Activated CD8-positive, alpha-beta T cell treated with anti-CD3 and anti-CD28 coated beads for 36 hours (primary cell): Measurements from ENCODE around the gene SRMS. TPM values are rescaled to one million over a fixed set of nuclear protein-coding genes. Genes with fewer than 3 reads are reported as not detected.
A peak's percentile ranks its signal among the peaks of the same experiment; 100 is the strongest.
"Not testable (repeated sequence)": the region's sequence is repeated elsewhere in the genome, so short reads cannot be mapped to it uniquely, and the experiment has no call there.

Experiments
- ATAC-seq: fragments of 200-7000 bp; cut with Tn5 transposase; one replicate; pipeline ENCODE4 v1.10.0; 2021; ENCODE audit warnings: mild to moderate bottlenecking, moderate library complexity
- CTCF ChIA-PET: fragments of 350-600 bp; sonication (Branson Sonifier 250); formaldehyde crosslinking; loops from one replicate; lab custom pipeline; 2021; ENCODE audit warnings: antibody characterized with exemption; lab: Charles Lee
- POLR2A ChIA-PET: fragments of 350-600 bp; sonication (Branson Sonifier 250); formaldehyde crosslinking; loops from one replicate; lab custom pipeline; 2021; ENCODE audit warnings: antibody characterized with exemption; lab: Charles Lee
- DNase-seq: peaks from one replicate; pipeline ENCODE4 v3.0.0-alpha.2; 2020
- H3K27ac Mint-ChIP-seq: one replicate; pipeline ENCODE4 v1.8.0; 2021; ENCODE audit warnings: mild to moderate bottlenecking, mixed read lengths
- H3K27me3 Mint-ChIP-seq: one replicate; pipeline ENCODE4 v1.8.0; 2021; ENCODE audit warnings: mixed read lengths
- H3K36me3 Mint-ChIP-seq: one replicate; pipeline ENCODE4 v1.8.0; 2021; ENCODE audit warnings: low read depth, mixed read lengths
- H3K4me1 Mint-ChIP-seq: one replicate; pipeline ENCODE4 v1.8.0; 2021; ENCODE audit warnings: low read depth, mixed read lengths
- H3K4me3 Mint-ChIP-seq: one replicate; pipeline ENCODE4 v1.8.0; 2021; ENCODE audit warnings: mild to moderate bottlenecking, moderate library complexity, mixed read lengths
- H3K9me3 Mint-ChIP-seq: one replicate; pipeline ENCODE4 v1.8.0; 2021; ENCODE audit warnings: mixed read lengths
- intact Hi-C: fragments of 100-400 bp; cut with micrococcal nuclease; formaldehyde crosslinking; loops from one replicate; pipeline ENCODE4 v1.10.0; 2022
- total RNA-seq, 2 experiments: library from RNA; stranded (reverse); gene quantifications; one replicate each; pipeline ENCODE4 v1.2.3, GENCODE V29; 2021
- TF ChIP-seq, protein P1 (sequence below): fragments of 200-600 bp; IDR thresholded peaks from one replicate; pipeline ENCODE4 v1.8.0; 2022; ENCODE audit warnings: antibody characterized with exemption, mild to moderate bottlenecking

Gene SRMS
- total RNA-seq, 2 experiments from 2014 or later, result not detected

DNA sequence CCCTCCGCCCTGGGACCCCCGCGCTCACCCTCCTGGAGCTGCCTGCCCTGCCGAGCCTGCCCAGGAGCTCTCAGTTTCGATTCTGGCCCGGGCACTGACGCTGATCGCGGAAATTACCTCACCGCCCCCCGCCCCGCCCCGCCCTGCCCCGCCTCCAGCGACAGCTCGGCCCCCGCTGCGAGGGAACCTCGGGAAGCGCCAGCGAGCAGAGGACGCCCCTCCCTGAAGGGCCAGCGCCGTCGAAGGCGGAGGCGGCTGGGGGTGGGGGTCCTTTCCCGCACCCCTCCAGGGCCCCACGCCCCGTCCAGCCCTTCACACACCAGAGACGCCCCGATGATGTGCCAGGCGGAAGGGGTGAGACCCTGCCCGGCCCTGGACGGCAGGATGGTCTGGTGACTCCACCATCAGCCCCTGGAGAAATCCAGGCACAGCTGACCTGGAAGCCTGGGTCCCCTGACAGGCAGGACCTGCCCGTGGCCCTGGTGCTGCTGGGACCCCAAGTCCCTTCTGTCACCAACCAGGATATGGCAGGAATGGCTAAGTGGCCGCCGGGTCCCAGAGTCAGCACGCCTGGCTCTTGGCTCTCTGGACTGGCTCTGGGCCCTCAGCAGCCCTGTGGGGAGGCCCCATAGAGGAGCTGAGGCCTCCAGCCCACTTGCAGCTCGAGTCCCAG, 26.7 kb upstream of the SRMS start, which contains the start of gene HELZ2:
HELZ2 (minus strand) TSS at position 84 of the 673 bp plus-strand sequence. CDS start 1,854 bp downstream, outside the sequence.
- peak within 1 kb of the TSS; percentile 25 for H3K27ac Mint-ChIP-seq
- H3K4me1 Mint-ChIP-seq, result peaks cover under 1% of the 10 kb centered on the region
- no peaks in the 10 kb centered on the region for H3K9me3 Mint-ChIP-seq
- peaks cover 5% of the 10 kb centered on the region for H3K27me3 Mint-ChIP-seq
- TF ChIP-seq, protein P1, sequence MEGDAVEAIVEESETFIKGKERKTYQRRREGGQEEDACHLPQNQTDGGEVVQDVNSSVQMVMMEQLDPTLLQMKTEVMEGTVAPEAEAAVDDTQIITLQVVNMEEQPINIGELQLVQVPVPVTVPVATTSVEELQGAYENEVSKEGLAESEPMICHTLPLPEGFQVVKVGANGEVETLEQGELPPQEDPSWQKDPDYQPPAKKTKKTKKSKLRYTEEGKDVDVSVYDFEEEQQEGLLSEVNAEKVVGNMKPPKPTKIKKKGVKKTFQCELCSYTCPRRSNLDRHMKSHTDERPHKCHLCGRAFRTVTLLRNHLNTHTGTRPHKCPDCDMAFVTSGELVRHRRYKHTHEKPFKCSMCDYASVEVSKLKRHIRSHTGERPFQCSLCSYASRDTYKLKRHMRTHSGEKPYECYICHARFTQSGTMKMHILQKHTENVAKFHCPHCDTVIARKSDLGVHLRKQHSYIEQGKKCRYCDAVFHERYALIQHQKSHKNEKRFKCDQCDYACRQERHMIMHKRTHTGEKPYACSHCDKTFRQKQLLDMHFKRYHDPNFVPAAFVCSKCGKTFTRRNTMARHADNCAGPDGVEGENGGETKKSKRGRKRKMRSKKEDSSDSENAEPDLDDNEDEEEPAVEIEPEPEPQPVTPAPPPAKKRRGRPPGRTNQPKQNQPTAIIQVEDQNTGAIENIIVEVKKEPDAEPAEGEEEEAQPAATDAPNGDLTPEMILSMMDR, result no peak
- ChIA-PET CTCF (interaction anchor here (1.3 to 1.6 kb wide), 2 partner anchors 36 to 37 kb away, joined by 5 to 6 read pairs; partner anchors contain the start of gene PTK6), POLR2A (interaction anchor here (0.7 to 1.3 kb wide), 3 partner anchors 16 to 83 kb away, joined by 3 to 4 read pairs (median 3); partner anchors contain the start of gene RTEL1)
- ATAC-seq (peak; percentile 88), DNase-seq (peak; percentile 77)
- no peaks in the 10 kb centered on the region for H3K36me3 Mint-ChIP-seq
- peak within 1 kb of the TSS; percentile 66 for H3K4me3 Mint-ChIP-seq
- intact Hi-C loops, result no loop called here

DNA sequence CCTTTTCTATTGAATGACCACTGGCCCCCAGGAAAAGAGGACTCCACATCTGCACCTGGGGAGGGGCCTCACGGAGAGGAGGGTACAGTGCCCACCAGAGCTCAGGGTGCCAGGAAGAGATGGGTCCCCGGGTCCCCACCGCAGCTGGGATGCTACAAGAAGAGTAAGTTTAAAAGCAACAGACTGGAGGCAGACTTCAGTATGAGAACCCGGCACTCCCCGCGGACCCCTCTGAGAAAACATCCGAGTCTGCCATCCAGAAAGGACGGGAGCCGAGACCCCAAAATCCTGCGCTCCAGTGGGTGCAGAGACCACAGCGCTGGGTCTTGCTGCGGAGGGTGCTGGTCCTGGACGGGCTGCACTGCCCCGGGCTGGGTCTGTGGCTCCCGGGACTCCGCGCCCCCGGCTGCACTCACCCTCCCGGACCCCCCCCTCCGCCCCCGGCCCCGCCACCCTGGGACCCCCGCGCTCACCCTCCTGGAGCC, 26.1 kb upstream of the SRMS start:
- H3K9me3 Mint-ChIP-seq, result no peaks in the 10 kb centered on the region
- ChIA-PET POLR2A (interaction anchor here (0.7 to 1.1 kb wide), 3 partner anchors 16 to 84 kb away, joined by 3 read pairs; partner anchors contain the start of gene RTEL1), CTCF (interaction anchor here (1.6 kb wide), 1 partner anchor 36 kb away, joined by 6 read pairs; the partner anchor contains the start of gene PTK6)
- peaks cover 5% of the 10 kb centered on the region for H3K4me1 Mint-ChIP-seq
- H3K27me3 Mint-ChIP-seq, result peaks cover 5% of the 10 kb centered on the region
- ATAC-seq (peak; percentile 23), DNase-seq (no peak)
- H3K4me3 Mint-ChIP-seq, result peak overlapping the region; percentile 66
- intact Hi-C loops, result no loop called here
- peak overlapping the region; percentile 25 for H3K27ac Mint-ChIP-seq
- no peaks in the 10 kb centered on the region for H3K36me3 Mint-ChIP-seq
- TF ChIP-seq, protein P1, result no peak

DNA sequence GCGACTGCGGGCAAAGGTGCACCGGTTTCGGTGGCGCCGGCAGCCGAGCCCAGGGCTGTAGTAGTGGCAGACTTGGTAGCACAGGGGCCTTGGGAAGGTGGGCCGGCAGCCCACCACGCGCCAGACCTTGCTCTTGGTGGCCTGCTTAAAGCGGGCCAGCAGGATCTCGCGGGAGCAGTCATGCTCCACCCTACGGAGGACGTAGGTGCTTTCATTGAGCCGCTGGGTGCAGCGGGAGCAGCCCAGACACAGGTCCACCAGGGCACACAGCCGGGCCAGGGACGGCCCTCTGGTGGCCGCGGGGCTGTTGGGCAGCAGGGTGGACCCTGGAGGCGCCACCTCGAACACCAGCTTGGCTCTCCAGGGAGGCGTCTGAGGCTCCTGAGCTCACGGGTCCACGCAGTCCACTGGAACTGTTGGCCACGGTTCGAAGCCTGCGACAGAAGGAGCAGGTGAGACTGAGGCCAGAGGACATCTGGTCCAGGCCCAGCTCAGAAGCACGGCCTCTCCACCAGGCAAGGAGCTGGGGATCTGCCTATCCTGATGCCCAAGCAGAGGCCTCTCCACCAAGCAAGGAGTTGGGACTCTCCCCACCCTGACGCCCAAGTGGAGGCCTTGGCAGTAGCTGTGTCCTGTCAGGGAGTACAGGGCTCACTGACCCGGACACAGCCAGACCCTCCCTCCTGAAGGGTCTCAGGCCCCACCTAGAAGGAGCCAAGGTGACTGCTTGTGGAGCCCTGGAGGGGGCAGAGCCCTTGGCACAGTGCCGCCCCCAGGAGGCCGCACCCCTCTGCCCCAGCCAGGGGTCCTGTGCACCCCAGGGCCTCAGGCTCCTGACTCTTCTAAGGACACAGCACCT, 25.5 kb upstream of the SRMS start:
- POLR2A ChIA-PET, result interaction anchor here (0.8 to 1.1 kb wide), 3 partner anchors 36 to 85 kb away, joined by 3 read pairs; partner anchors contain the start of genes PTK6 and RTEL1
- Mint-ChIP-seq H3K9me3 (no peaks in the 10 kb centered on the region), H3K27me3 (peaks cover 3% of the 10 kb centered on the region), H3K4me3 (peak overlapping the region; percentile 66), H3K4me1 (peaks cover 10% of the 10 kb centered on the region), H3K27ac (no peak overlapping the region), H3K36me3 (no peaks in the 10 kb centered on the region)
- DNase-seq (no peak), ATAC-seq (no peak)
- intact Hi-C loops, result no loop called here
- TF ChIP-seq, protein P1, result no peak
- CTCF ChIA-PET, result interaction anchor here (1.6 kb wide), 1 partner anchor 36 kb away, joined by 6 read pairs; the partner anchor contains the start of gene PTK6

DNA sequence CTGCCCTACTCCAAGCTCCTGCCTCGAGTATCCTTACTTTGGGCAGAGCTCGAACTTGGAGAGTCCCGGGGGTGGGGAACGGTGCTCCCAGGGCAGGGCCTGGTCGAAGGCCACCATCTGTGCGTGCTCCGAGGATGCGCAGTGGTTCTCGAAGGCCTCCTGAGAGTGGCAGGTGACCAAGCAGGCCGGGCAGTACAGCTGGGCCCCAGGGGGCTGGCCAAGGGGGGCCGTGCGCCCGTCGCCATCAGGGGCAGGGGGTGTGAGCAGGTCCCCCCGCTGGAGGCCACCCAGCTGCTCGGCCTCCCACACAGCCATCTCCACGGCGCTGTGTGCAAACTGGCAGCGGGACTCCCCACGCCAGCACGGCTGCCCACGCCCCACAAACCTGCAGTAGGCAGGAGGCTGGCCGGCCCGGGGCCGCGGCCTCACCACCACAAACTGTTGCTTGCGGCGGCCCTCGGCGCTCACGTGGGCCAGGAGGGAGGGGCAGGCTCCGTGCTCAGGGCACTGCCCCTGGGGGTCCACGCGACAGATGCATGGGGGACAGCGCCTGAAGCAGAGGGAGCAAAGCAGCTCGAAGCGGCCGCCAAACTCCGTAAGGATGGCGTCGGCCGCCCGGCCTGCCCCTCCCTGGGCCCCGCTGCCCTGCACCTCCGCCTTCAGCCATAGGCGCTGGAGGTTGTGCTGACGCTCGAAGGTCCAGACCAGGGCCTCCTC, 24.7 kb upstream of the SRMS start:
- H3K36me3 Mint-ChIP-seq, result no peaks in the 10 kb centered on the region
- no peak for ATAC-seq
- no peak overlapping the region for H3K27ac Mint-ChIP-seq
- H3K4me1 Mint-ChIP-seq, result peaks cover 17% of the 10 kb centered on the region
- H3K9me3 Mint-ChIP-seq, result no peaks in the 10 kb centered on the region
- peaks cover 3% of the 10 kb centered on the region for H3K27me3 Mint-ChIP-seq
- no peak overlapping the region for H3K4me3 Mint-ChIP-seq
- ChIA-PET CTCF (interaction anchor here (1.0 to 1.6 kb wide), 2 partner anchors 9 to 35 kb away, joined by 3 to 6 read pairs; partner anchors contain the start of gene PTK6), POLR2A (interaction anchor here (0.8 to 1.1 kb wide), 2 partner anchors 35 to 123 kb away, joined by 3 read pairs; partner anchors contain the start of gene PTK6)
- intact Hi-C loops, result no loop called here
- TF ChIP-seq, protein P1, result no peak
- DNase-seq, result no peak

DNA sequence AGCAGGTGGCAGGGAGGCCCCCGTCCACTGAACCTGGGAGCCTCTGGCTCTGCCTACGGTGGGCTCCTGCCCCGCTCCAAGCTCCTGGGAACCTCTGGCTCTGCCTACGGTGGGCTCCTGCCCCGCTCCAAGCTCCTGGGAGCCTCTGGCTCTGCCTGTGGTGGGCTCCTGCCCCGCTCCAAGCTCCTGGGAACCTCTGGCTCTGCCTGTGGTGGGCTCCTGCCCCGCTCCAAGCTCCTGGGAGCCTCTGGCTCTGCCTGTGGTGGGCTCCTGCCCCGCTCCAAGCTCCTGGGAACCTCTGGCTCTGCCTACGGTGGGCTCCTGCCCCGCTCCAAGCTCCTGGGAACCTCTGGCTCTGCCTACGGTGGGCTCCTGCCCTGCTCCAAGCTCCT, 23.5 kb upstream of the SRMS start:
- ChIA-PET CTCF (interaction anchor here (1.0 kb wide), 1 partner anchor 10 kb away, joined by 3 read pairs; no protein-coding TSS in a partner anchor), POLR2A (interaction anchor here (1.1 kb wide), 1 partner anchor 124 kb away, joined by 3 read pairs; no protein-coding TSS in a partner anchor)
- H3K36me3 Mint-ChIP-seq, H3K27me3 Mint-ChIP-seq, ATAC-seq, DNase-seq, intact Hi-C loops, H3K27ac Mint-ChIP-seq, H3K4me3 Mint-ChIP-seq, H3K9me3 Mint-ChIP-seq: not testable (repeated sequence)
- H3K4me1 Mint-ChIP-seq, result peaks cover 18% of the 10 kb centered on the region
